Stimulated activated CD8-positive, alpha-beta memory T cell treated with anti-CD3 and anti-CD28 coated beads, Interleukin-4, amount 100 ng/mL, for 48 hours (primary cell): ENCODE results near the gene DHRS9.
A peak's percentile ranks its signal among the peaks of the same experiment; 100 is the strongest.

Source experiments
- DNase-seq: peaks from one replicate; pipeline ENCODE4 v3.0.0-alpha.2; 2020

Gene DHRS9

GRCh38 chr2:169136885-169137534 lies 67.6 kb downstream of the DHRS9 start:
- no peak for DNase-seq

GRCh38 chr2:169137924-169138323 lies 68.6 kb downstream of the DHRS9 start:
- DNase-seq = no peak

GRCh38 chr2:169139145-169139544 lies 69.8 kb downstream of the DHRS9 start:
- no peak for DNase-seq

- DNase-seq = no peak
These were observed 70.8 kb downstream of the DHRS9 start for GRCh38 chr2:169139993-169140767.

- DNase-seq = peak; percentile 78
These were observed 72.5 kb downstream of the DHRS9 start for GRCh38 chr2:169141713-169142352.

GRCh38 chr2:169143998-169144397 lies 74.6 kb downstream of the DHRS9 start:
- DNase-seq = no peak
